Keratinocyte (primary cell): ENCODE results near the gene ANKAR. TPM values are rescaled to one million over a fixed set of nuclear protein-coding genes. Genes with fewer than 3 reads are reported as not detected.
A peak's percentile ranks its signal among the peaks of the same experiment; 100 is the strongest.

ENCODE experiments used
- DNase-seq: peaks from one replicate; pipeline ENCODE4 v3.0.0-alpha.2; 2011; ENCODE audit warnings: low read depth, missing footprints, low spot score
- FAIRE-seq: peaks from 2 replicates; lab custom pipeline; 2011; peaks lifted over from hg19 to GRCh38; lab: Jason Lieb, UNC
- H2AFZ ChIP-seq: 2 replicates; pipeline ENCODE4 v1.6.0; 2012; ENCODE audit warnings: low read length, control low read depth, inconsistent platforms; ENCODE audit not compliant: control insufficient read depth
- H3K27ac ChIP-seq: 2 replicates; pipeline ENCODE4 v1.5.1; 2011; ENCODE audit warnings: low read length; ENCODE audit not compliant: control insufficient read depth, insufficient read depth
- H3K27me3 ChIP-seq: 3 replicates; pipeline ENCODE4 v1.6.0; 2011; ENCODE audit warnings: low read length; ENCODE audit not compliant: control insufficient read depth, insufficient read depth; ENCODE audit errors: extremely low read depth
- H3K36me3 ChIP-seq, 2 experiments: 2 replicates in 1 of 2; 3 replicates in 1 of 2; pipeline ENCODE4 v1.5.1; 2011; ENCODE audit warnings: low read length in 2 of 2, mild to moderate bottlenecking in 1 of 2; ENCODE audit not compliant: control insufficient read depth in 2 of 2, insufficient read depth in 2 of 2; ENCODE audit errors: extremely low read depth in 1 of 2
- H3K4me1 ChIP-seq: 3 replicates; pipeline ENCODE4 v1.5.1; 2011; ENCODE audit warnings: low read length; ENCODE audit not compliant: control insufficient read depth, insufficient read depth; ENCODE audit errors: extremely low read depth
- H3K4me2 ChIP-seq: 3 replicates; pipeline ENCODE4 v1.6.0; 2011; ENCODE audit warnings: low read depth, low read length; ENCODE audit not compliant: control insufficient read depth, insufficient read depth; ENCODE audit errors: extremely low read depth
- H3K4me3 ChIP-seq, 3 experiments: fragments of 200-600 bp in 1 of 3; sonication (generic) in 1 of 3; 2 replicates in 2 of 3; 3 replicates in 1 of 3; pipeline ENCODE4 v1.5.1; 2011 to 2016; ENCODE audit warnings: low read length in 3 of 3, mild to moderate bottlenecking in 3 of 3, control low read depth in 2 of 3, inconsistent platforms in 1 of 3, low read depth in 1 of 3, mixed read lengths in 1 of 3, mixed run types in 1 of 3, moderate library complexity in 1 of 3; ENCODE audit not compliant: control insufficient read depth in 2 of 3, insufficient read depth in 2 of 3; ENCODE audit errors: extremely low read depth in 1 of 3
- H3K79me2 ChIP-seq: 2 replicates; pipeline ENCODE4 v1.6.0; 2012; ENCODE audit warnings: low read length; ENCODE audit not compliant: control insufficient read depth, insufficient read depth
- H3K9ac ChIP-seq: 3 replicates; pipeline ENCODE4 v1.6.0; 2011; ENCODE audit warnings: low read length; ENCODE audit not compliant: control insufficient read depth, insufficient read depth; ENCODE audit errors: extremely low read depth
- H3K9me1 ChIP-seq: 3 replicates; pipeline ENCODE4 v1.6.0; 2011; ENCODE audit warnings: low read length; ENCODE audit not compliant: control insufficient read depth, insufficient read depth; ENCODE audit errors: extremely low read depth
- H3K9me3 ChIP-seq: 2 replicates; pipeline ENCODE4 v1.5.1; 2012; ENCODE audit warnings: low read depth, low read length; ENCODE audit not compliant: control insufficient read depth
- H4K20me1 ChIP-seq: 3 replicates; pipeline ENCODE4 v1.6.0; 2011; ENCODE audit warnings: low read length; ENCODE audit not compliant: control insufficient read depth, insufficient read depth; ENCODE audit errors: extremely low read depth
- CTCF ChIP-seq, 3 experiments: IDR thresholded peaks in 1 of 3; conservative IDR thresholded peaks in 1 of 3; optimal IDR thresholded peaks in 1 of 3; 2 replicates in 2 of 3; 3 replicates in 1 of 3; pipeline versions ENCODE3 to v1.5.1; 2011; ENCODE audit warnings: low read length in 3 of 3, mild to moderate bottlenecking in 3 of 3, moderate library complexity in 2 of 3, control low read depth in 1 of 3, inconsistent platforms in 1 of 3; ENCODE audit not compliant: insufficient read depth in 2 of 3; ENCODE audit errors: extremely low read depth in 1 of 3
- EZH2 ChIP-seq: IDR thresholded peaks from one replicate; pipeline ENCODE4 v1.6.1; 2012; ENCODE audit warnings: inconsistent platforms, mild to moderate bottlenecking, low read length, moderate library complexity
- dilution Hi-C: fragments of 300-500 bp; cut with MboI; formaldehyde crosslinking; loops from one replicate; pipeline ENCODE4 v1.7.0; 2020; ENCODE audit warnings: low sequenced_read_pairs; ENCODE audit not compliant: extremely low pct_ligation_motif_present
- polyA plus RNA-seq, 5 experiments: library from polyadenylated mRNA; depleted of rRNA in 3 of 5; stranded (reverse) in 3 of 5; stranded (forward) in 1 of 5; unstranded in 1 of 5; fragments of >200 nt; gene quantifications; 1 replicate in 1 of 5; 2 replicates in 3 of 5; 3 replicates in 1 of 5; pipeline versions ENCODE4 v1.2.1 to v1.2.3, GENCODE V29; 2011 to 2012; ENCODE audit warnings: missing spikeins in 2 of 5, low read depth in 1 of 5, low replicate concordance in 1 of 5

The ANKAR gene
- polyA plus RNA-seq, 1 donor (not counting 4 experiments of a cell fraction or from before 2014, with no cell fraction given) = 1.6 TPM

- Histone ChIP-seq H3K27ac (no peak overlapping the region), H4K20me1 (no peaks in the 10 kb centered on the region), H3K4me1 (no peaks in the 10 kb centered on the region), H3K4me3 (no peak overlapping the region), H3K9ac (no peak overlapping the region), H2AFZ (no peak overlapping the region), H3K9me3 (no peaks in the 10 kb centered on the region), H3K36me3 (no peaks in the 10 kb centered on the region), H3K4me2 (no peak overlapping the region), H3K79me2 (no peaks in the 10 kb centered on the region), H3K9me1 (no peaks in the 10 kb centered on the region), H3K27me3 (no peaks in the 10 kb centered on the region)
- dilution Hi-C loops = loop anchor here (25.0 kb wide), 1 partner anchor 167 kb away; no protein-coding TSS in a partner anchor
- FAIRE-seq (no peak), DNase-seq (no peak)
- TF ChIP-seq EZH2 = no peak
- peak in 1 of 3 experiments; percentile 42 for TF ChIP-seq CTCF (optimal IDR thresholded peaks at IDR 0.05 in 1 of 3, IDR thresholded peaks at IDR 0.05 in 1 of 3, conservative IDR thresholded peaks at IDR 0.05 in 1 of 3; ENCODE audit: extremely low read depth in 1 of 3, insufficient read depth in 2 of 3, low read length in 3 of 3)
Measured at GRCh38 chr2:189628817-189629530, 45.5 kb upstream of the ANKAR start.

- no peak for FAIRE-seq
Measured at GRCh38 chr2:189629531-189630453, 44.7 kb upstream of the ANKAR start.

More at GRCh38 chr2:189629531-189630453, 44.7 kb upstream of the ANKAR start:
- Histone ChIP-seq H3K79me2 (no peaks in the 10 kb centered on the region), H4K20me1 (no peaks in the 10 kb centered on the region), H3K4me3 (no peak overlapping the region), H2AFZ (no peak overlapping the region), H3K4me2 (no peak overlapping the region), H3K9ac (no peak overlapping the region), H3K27ac (no peak overlapping the region), H3K27me3 (no peaks in the 10 kb centered on the region), H3K9me3 (no peaks in the 10 kb centered on the region), H3K9me1 (no peaks in the 10 kb centered on the region), H3K36me3 (no peaks in the 10 kb centered on the region), H3K4me1 (no peaks in the 10 kb centered on the region)
- dilution Hi-C loops = loop anchor here (25.0 kb wide), 1 partner anchor 167 kb away; no protein-coding TSS in a partner anchor
- no peak for DNase-seq
- TF ChIP-seq CTCF (optimal IDR thresholded peaks at IDR 0.05 in 1 of 3, IDR thresholded peaks at IDR 0.05 in 1 of 3, conservative IDR thresholded peaks at IDR 0.05 in 1 of 3; ENCODE audit: extremely low read depth in 1 of 3, insufficient read depth in 2 of 3, low read length in 3 of 3) = no peak
- no peak for TF ChIP-seq EZH2
